ENCODE data around the gene SPATA25.

- no peak for TF ChIP-seq SUZ12 (IDR thresholded peaks at IDR 0.05; ENCODE audit: extremely low read depth, insufficient read depth, insufficient read length)
- TF ChIP-seq YY1 (IDR thresholded peaks at IDR 0.05; ENCODE audit: insufficient read depth, insufficient read length): no peak
- TF ChIP-seq ZNF274 (IDR thresholded peaks at IDR 0.05; ENCODE audit: low read depth, low read length): no peak
Observed at GRCh38 chr20:45910670-45911485, 23.5 kb upstream of the SPATA25 start.

All from NT2/D1 (cell line).